Measurements from ENCODE around the gene CNIH3.
A peak's percentile ranks its signal among the peaks of the same experiment; 100 is the strongest.

CNIH3 gene

GRCh38 chr1:224767676-224768075, 151.6 kb downstream of the CNIH3 start:
- no peak for TF ChIP-seq CTCF (IDR thresholded peaks at IDR 0.05; ENCODE audit: low read depth, low read length)
- no peak for DNase-seq (ENCODE audit: extremely low read depth, low read depth)

DNA sequence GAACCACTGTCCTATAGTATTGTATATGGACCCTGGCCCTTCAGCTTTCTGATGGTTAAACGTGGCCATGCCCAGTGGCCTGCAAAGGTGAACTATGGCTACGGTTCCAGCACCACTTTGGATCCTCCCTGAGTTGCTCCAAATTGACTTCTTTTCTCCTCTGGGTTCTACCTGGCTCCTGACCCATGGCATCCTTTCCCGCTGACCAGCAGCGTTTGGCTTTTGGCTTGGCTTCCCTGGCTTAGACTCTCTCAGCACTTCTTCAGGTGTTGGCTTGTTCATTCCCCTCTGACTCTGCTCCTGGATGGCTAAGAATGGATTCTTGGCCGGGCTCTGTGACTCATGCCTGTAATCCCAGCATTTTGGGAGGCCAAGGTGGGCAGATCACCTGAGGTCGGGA, 152.9 kb downstream of the CNIH3 start:
- no peak for TF ChIP-seq CTCF (IDR thresholded peaks at IDR 0.05; ENCODE audit: low read depth, low read length)

DNA sequence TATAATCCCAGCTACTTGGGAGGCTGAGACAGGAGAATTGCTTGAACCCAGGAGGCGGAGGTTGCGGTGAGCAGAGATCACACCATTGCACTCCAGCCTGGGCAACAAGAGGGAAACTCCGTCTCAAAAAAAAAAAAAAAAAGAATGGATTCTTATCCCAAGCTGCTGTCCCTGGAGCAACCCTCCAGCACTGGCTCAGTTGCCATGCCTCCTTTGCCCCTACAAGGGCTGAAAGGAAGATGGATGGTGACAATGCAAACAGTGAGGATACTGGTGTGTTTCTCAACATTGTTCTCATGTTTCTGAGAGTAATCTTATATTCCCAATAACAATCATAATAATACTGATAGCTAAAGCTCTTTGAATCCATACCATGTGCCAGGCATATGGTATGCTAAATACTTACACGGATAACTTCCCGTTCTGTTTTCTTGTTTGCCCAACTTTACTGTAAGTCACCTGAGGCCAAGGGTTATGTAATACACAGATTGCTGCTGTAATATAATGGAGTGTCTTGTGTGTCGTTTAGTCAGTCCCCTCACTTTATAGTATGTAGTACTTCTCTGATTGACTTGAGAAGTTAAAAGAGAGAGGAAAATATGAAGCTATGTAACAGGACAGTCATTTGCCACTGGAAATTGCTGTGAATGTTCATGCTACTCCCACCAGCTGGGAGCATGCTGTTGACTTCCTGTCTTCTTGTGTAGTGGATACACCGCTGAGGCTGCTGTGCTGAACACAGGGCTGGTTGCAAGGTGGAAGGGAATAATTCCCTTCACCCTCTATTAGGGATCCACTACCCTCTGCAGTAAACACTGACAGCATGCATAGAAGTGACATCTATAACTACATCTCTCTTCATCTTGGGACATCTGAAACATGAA, 153.6 kb downstream of the CNIH3 start:
- no peak for DNase-seq (ENCODE audit: extremely low read depth, low read depth)
- no peak for TF ChIP-seq CTCF (IDR thresholded peaks at IDR 0.05; ENCODE audit: low read depth, low read length)

More for the DNA sequence above, 152.9 kb downstream of the CNIH3 start:
- DNase-seq (ENCODE audit: extremely low read depth, low read depth), result no peak

DNA sequence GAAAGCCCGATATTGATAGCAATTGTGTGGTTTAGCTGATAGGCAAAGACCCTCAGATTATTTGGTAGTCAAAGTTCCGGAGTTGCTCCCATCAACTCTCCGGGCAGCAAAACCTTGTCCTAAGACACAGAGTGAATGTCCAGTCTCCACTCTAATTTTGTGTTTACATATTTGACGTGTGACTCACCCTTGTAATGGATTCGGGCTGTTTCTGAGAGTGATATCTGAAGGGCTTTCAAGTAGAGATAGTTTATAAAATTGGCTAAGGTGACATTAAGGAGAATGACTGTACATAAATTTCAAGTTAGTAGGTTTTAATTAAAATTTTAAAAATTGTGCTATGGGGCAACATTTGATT, 154.2 kb downstream of the CNIH3 start:
- peak; percentile 35 for DNase-seq (ENCODE audit: extremely low read depth, low read depth)
- TF ChIP-seq CTCF (IDR thresholded peaks at IDR 0.05; ENCODE audit: low read depth, low read length), result no peak

DNA sequence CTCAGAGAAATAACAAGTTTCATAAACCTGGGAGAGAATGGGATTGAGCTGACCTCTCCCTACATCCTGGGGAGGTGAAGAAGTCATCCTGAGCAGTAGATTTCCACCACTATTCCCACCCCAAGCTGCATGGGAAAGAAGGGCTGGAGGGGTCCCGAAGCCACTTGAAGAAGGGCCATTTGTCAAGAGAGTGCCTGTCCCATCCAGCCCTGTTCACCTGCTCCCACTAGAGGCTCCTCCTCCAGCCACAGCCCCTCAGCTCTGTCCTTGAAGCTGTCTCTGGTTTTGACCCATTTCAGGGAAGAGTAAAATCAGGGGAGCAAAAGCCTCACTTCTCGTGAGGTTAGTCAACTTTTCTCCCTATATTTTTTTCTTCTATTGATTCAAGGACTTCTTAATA, 157.5 kb downstream of the CNIH3 start:
- no peak for TF ChIP-seq CTCF (IDR thresholded peaks at IDR 0.05; ENCODE audit: low read depth, low read length)
- no peak for DNase-seq (ENCODE audit: extremely low read depth, low read depth)

- no peak for DNase-seq (ENCODE audit: extremely low read depth, low read depth)
- TF ChIP-seq CTCF (IDR thresholded peaks at IDR 0.05; ENCODE audit: low read depth, low read length), result no peak
Observed at GRCh38 chr1:224774378-224774777, 158.3 kb downstream of the CNIH3 start.

DNA sequence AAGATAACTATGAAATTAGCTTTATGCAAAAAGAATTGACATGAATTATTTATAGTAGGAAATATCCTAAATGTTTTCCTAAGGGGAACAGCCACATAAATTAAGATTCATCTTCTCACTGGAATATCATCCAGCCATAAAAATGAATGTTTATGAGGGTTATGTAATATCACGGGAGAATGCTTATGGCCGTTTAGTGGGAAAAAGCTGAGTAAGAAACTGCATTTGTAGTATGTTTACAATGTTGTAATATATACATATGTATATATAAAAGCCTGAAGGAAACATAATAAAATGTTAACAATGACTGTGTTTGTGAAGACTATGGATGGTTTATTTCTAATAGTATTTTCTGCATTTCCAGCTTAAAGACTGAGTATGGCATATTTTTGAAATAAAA, 161.1 kb downstream of the CNIH3 start:
- no peak for DNase-seq (ENCODE audit: extremely low read depth, low read depth)
- TF ChIP-seq CTCF (IDR thresholded peaks at IDR 0.05; ENCODE audit: low read depth, low read length), result no peak
